IPS-18c (cell line): ENCODE measurements around the gene SIL1.
"Not testable (repeated sequence)": the region's sequence is repeated elsewhere in the genome, so short reads cannot be mapped to it uniquely, and the experiment has no call there.

Experiments
- H3K4me3 ChIP-seq: 2 replicates; pipeline ENCODE4 v1.7.0; 2013; ENCODE audit warnings: low read depth, mild to moderate bottlenecking, low read length, moderate library complexity; ENCODE audit not compliant: insufficient read depth
- H3K9me3 ChIP-seq: one replicate; pipeline ENCODE4 v1.6.1; 2013; ENCODE audit warnings: mild to moderate bottlenecking, low read length, moderate library complexity; ENCODE audit not compliant: control insufficient read depth, insufficient read depth

The SIL1 gene

DNA sequence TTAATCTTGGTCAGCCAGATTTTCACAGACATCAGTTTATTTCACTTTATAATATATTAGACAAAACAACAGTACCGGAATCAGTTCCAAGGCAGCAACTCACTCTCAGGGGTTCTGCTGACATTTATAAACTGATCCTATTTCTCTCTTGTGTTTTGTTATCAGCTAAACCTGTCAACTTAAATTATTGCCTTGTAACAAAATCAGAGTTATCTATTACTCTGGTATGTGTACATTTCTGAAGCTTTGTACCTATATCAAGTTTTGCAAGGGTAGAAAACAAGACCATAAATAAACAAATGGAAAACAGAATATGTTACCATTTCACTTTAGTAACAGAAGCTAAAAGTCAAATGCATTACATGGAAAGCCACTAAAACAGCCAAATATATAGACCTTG, 122.1 kb downstream of the SIL1 start:
- peaks cover 4% of the 10 kb centered on the region for H3K9me3 ChIP-seq
- no peak overlapping the region for H3K4me3 ChIP-seq

DNA sequence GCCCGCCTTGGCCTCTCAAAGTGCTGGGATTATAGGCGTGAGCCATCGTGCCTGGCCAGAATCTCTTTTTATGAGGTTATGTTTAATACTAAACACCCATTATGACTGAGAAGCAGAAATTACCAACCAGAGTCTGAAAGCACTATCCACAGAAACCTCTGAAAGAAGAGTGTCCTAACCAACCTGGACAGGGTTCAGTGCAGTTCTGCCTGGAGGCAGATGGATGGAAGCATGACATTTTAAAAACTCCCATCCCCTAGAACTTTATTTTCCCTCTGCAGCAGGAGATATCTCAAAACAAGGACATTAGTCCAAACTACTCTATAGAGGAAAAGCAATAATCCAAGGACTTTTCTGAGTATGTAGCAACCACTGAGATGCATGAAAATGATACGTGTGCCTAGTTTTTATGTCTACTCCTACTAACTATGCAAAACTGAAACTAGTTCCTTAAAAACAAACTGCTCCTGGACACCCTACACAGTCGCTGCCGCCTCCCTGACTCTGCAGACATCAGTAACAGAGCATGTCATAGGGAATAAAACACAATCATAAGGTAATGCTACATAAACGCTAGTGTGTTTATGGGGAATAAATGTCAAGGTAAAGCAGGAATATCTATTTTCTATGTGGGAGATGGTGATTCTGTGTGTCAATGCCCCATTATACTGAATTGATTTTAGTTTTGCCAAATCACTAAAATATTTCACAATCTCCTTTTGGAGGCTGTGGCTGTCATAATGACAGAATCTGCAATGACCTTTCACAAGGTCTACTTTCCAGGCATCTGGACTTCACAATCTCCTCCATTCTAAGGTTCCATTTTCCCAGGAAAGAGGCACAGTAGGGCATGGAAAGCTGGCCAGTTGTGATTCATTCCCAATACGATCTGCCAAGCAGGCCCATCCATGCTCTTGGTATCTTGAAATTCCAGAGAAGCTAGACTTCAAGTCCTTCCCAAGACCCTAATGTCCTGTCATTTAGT, 122.8 kb downstream of the SIL1 start:
- Histone ChIP-seq H3K9me3 (peaks cover 4% of the 10 kb centered on the region), H3K4me3 (no peak overlapping the region)

DNA sequence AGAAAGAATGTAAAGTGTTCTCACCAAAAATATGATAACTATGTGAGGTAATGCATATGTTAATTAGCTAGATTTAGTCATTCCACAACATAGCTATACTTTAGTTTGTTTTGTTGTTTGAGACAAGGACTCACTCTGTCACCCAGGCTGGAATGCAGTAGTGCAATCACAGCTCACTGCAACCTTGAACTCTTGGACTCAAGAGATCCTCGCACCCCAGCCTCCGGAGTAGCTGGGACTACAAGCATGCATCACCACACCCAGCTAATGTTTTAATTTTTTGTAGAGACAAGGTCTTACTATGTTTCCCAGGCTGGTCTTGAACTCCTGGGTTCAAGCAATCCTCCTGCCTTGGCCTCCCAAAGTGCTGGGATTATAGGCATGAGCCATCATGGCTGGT, 124.2 kb downstream of the SIL1 start:
- H3K4me3 ChIP-seq, H3K9me3 ChIP-seq: not testable (repeated sequence)

DNA sequence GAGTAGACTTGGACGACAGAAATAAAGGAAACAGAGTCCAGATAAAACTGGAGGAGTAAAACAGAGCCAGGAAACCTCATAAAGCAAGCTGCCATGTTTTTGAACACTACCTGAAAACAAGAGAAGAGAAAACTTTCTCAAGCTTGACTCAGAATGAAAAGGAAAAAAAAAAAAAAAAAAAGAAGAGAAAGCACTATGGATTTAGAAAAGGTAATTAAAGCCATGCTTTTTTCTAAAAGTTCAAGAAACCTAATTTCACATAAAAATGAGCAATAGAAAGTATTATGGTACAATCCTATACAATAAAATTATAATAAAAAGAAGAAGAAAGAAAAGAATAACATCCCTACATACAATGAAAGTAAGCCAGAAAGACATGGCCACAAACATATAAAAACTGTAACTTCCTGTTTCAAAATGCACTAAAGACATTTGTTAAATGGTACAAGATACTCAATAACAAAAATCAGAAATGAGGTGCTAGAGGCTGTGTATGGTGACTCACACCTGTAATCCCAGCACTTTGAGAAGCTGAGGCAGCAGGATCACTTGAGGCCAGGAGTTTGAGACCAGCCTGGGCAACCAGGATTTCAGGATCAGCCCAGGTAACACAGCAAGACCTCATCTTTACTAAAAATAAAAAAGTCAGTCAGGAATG, 129.5 kb downstream of the SIL1 start:
- no peak overlapping the region for H3K4me3 ChIP-seq

DNA sequence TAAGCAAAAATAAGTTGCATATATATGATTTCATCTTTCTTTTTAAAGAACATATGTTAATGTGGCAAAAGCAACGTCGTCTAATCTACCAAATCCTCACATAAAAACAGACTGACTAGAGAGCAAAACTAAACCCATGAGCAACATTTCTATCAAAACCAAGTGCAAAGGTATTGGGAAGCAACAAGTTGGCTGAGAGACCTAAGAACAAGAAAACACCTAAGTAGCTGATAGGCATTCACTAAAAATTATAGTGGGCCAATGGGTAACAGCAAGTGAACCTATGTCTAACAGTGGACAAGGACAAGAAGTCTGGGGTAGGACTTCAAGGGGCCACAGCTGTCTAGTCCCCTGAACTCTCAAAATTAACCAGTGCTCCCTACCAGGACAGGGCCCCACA, 130.1 kb downstream of the SIL1 start:
- no peak overlapping the region for H3K4me3 ChIP-seq
- H3K9me3 ChIP-seq, result no peaks in the 10 kb centered on the region

More for the DNA sequence above, 129.5 kb downstream of the SIL1 start:
- no peaks in the 10 kb centered on the region for H3K9me3 ChIP-seq

DNA sequence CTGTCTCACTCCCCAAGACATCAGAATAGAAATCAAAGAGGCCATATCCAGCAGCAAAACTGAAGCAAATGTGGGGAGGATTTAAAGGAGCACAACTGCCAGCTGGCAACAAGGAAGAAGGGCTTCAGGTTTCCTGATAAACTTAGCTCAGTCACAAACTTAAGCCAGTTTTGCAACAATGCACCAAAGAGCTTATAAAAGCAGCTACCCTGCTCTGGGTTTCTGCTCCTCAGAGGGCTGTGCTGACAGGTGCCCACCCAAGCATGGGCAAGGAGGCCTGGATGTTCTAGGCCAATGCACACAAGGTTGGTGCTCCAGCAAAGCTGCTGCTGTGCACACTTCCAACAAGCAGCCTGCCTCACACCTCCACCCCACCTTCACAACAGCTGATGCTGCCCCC, 132.9 kb downstream of the SIL1 start:
- no peaks in the 10 kb centered on the region for H3K9me3 ChIP-seq
- no peak overlapping the region for H3K4me3 ChIP-seq

DNA sequence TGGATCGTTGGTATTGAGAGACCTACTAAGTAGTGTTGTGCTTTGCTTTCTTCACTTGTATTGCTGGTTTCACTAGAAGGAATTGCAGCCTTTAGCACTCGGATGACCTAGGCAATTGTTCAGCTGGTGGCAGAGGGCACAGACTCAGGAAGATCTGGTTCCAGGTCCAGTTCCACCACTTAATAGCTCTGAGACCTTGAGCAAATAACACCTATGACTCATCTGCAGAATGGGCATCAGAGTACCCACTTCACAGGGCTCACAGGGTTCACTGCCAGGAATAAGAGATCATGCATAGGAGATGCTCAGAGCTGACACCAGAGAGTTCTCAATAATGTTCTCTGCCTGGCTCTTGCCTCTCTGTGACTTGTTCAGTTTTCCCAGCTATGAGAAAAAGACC, 133.6 kb downstream of the SIL1 start:
- Histone ChIP-seq H3K9me3 (no peaks in the 10 kb centered on the region), H3K4me3 (no peak overlapping the region)

DNA sequence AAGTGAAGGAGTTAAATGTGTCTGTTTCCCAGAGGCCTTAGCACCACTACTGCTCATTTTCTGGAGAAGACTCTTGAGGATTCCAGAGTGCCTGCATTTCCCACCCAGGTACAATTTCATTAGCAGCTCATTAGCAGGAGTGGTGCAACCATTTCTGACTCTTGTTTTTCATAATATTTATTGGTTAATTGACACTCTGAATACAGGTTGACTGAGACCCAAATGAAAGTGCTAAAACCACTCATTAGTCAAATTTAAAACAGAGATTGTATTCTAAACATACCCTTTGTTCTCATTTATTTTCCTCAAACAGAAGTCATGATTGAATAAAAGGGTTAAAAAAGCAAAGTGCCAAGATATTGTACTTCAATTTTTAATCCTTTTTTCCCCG, 134.5 kb downstream of the SIL1 start:
- no peak overlapping the region for H3K4me3 ChIP-seq
- H3K9me3 ChIP-seq, result no peaks in the 10 kb centered on the region

DNA sequence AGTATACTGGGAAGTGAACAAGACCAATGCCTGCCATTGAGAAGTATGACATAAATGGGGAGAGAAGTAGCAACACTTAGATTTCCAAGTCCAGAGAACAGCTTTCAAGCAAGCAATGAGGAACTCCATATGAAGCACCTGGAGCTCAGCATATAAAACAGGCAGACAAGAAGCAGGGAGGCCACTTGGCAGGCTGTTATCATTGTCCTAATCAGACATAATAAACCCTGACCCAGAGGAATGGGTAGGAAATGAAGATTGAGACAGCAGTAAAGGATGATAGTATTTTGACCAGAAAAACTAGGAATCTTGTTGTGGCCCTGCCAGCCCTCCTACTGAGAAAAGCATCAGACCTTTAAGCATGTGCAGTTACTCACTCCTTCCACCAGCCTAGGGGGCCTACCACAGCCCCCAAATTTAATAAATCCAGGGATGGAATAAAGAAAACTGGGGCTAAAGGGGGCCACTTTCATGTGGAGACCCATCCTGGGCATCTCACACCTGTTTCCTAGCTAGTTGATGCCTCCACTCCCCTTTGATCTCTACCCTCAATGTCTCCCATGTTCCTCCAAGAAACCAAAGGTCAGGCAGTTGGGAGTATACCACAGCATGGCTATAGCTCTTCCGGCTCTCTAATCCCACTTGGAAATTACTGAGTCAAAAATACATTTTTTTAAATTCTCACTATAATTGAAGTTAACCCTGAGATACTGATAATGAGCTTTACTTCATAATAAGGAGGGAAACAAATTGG, 135.1 kb downstream of the SIL1 start:
- Histone ChIP-seq H3K9me3 (no peaks in the 10 kb centered on the region), H3K4me3 (no peak overlapping the region)

DNA sequence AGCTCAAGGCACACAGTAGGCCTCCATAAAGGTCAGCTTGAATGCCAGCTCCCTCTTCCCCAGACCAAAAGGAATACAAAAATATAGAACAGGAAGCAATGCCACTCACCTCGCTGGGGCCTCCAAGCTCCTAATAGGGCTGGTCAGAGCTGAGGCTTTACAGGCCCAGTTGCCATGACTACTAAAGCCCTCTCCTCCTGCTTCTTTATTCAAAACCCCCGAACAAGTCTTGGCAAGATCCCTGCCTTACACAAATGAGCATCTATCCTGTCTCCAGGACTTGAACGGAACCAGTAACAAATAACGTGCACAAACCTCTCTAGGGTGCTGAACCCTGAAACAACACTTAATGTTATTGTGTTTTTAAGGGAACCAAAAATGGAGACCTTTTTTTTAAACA, 136.3 kb downstream of the SIL1 start:
- Histone ChIP-seq H3K9me3 (no peaks in the 10 kb centered on the region), H3K4me3 (no peak overlapping the region)

DNA sequence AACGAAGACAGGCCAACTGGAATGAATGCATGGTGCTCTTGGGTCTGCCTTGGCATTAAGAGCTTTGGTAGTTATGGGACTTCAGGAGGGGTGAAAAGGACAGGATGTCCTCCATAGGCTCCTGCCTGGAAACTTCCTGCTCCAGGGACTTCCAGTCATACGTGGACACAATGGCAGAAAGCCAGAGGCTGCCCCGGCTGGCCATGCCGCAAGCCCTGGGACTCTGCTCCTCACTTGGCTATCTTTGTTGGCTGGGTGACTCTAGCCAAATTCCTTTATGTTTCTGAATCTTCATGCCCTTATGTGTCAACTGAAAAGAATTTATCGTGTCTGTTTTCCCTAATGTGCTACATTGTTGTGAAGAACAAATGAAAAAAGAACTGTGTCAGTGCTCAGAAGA, 136.9 kb downstream of the SIL1 start:
- Histone ChIP-seq H3K9me3 (no peaks in the 10 kb centered on the region), H3K4me3 (no peak overlapping the region)

DNA sequence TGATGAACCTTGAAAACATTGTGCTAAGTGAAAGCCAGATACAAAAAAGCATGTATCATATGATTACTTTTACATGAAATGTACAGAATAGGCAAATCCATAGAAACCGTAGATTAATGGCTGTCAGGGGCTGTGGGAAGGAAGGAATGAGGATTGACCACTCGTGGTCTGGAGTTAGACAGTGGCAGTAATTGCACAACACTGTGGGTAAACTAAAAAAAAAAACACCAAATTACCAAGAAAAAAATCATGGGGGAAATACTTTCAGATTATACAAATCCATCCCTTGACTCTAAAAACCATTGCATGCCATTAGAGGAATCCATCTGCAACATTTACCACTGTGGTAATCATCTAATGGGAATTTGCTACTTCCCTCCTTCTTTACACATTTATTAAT, 140.0 kb downstream of the SIL1 start:
- H3K4me3 ChIP-seq, result no peak overlapping the region

DNA sequence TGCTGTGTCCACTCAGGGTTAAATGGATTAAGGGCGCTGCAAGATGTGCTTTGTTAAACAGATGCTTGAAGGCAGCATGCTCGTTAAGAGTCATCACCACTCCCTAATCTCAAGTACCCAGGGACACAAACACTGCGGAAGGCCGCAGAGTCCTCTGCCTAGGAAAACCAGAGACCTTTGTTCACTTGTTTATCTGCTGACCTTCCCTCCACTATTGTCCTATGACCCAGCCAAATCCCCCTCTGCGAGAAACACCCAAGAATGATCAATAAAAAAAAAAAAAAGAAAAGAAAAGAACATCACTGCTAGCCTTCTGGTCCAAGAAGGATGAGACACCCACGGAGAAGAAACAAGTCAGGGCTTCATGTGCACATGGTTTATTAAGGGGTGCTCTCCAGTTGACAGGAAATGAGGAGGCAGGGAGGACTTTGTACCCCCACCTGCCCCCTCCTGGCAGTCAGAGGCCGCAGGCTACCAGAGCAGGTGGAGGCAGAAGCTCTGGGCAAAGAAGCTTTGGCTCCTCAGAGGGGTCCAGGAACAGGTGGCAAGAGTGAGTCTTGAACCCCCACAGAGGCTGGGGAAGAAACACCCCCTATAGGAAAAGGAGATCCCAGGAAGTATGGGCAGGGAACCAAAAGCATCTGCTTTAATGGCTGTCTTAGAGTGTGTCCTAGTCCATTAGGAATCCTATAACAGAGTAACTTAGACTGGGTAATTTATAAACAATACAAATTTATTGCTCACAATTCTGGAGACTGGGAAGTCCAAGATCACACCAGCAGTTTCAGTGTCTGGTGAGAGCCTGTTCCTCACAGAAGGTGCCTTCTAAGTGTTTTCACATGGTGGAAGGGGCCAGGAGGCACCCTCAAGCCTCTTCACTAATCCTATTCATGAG, 140.9 kb downstream of the SIL1 start:
- H3K4me3 ChIP-seq, H3K9me3 ChIP-seq: not testable (repeated sequence)

More for the DNA sequence above, 140.0 kb downstream of the SIL1 start:
- H3K9me3 ChIP-seq, result no peaks in the 10 kb centered on the region

DNA sequence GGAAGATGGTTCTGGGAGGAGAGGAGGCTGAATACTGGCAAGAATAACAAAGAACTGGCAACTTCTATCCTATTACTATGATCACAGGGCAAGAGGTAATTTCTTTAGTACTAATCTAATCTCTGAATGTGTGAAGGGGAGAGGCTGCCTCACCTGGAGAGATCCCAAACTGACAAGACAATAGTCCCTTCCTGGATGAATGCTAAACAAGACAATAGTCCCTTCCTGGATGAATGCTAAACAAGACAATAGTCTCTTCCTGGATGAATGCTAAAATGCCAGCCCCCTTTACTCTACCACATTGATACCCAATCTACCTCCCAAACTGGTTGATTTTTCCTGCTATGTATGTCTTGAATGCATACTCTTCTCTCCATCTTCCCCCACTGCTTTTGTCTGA, 145.2 kb downstream of the SIL1 start:
- Histone ChIP-seq H3K4me3 (no peak overlapping the region), H3K9me3 (no peaks in the 10 kb centered on the region)

DNA sequence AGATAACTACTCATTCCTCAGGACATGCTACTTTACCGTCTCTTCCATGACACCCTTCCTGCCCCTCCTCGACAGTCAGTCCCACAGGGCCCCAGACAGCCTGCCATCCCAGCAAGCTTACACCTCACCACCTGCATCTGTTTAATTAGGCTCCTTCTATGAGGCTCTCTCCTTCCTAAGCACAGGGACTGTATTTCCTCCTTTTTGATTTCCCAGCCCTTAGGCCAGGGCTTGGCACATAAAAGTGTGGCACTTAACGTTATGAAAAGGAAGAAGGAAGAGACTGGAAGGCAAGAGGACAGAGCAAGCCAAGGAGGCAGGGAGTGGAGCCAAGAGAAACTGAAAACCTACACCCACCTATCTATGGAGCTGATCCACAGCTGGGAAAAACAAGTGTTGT, 146.8 kb downstream of the SIL1 start:
- Histone ChIP-seq H3K9me3 (no peaks in the 10 kb centered on the region), H3K4me3 (no peak overlapping the region)

DNA sequence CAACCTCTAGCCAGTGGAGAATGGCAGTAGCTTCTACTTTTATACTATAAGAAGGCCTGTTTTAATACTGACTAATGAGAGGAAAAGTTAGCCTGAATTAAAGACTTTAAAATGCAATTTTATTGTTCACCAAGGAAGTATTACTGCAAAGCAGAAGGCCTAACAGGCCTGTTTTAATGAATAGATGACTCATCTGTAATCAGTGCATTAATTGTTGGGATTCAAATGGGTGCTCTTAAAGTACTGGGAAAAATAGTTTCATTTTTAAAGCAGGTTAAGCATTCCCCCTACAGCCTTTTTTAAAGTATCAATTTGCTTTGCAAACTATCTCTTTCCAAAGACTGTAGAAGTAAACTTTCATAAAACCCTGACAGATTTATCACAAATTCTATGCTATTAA, 147.7 kb downstream of the SIL1 start:
- Histone ChIP-seq H3K4me3 (no peak overlapping the region), H3K9me3 (no peaks in the 10 kb centered on the region)

DNA sequence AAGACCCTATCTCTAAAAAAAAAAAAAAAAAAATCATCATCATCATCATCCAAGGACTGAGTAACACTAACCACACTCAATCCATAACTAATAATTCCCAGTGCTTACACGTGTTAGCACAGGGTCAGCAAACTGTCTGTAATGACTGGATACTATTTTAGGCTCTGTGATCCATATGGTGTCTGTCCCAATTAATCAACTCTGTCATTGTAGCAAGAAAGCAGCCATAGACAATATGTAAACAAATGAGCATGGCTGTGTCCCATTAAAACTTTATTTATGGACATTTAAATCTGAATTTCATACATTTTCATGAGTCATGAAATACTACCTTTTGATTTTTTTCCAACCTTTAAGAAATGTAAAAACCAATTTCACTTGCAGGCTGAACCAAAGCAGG, 148.4 kb downstream of the SIL1 start:
- H3K9me3 ChIP-seq, result no peaks in the 10 kb centered on the region
- no peak overlapping the region for H3K4me3 ChIP-seq
